Activated CD4-positive, alpha-beta T cell treated with anti-CD3 and anti-CD28 coated beads, Interleukin-2, amount 50 U/mL, for 48 hours (primary cell): ENCODE measurements around the gene KLHL20.
"Not testable (repeated sequence)": the region's sequence is repeated elsewhere in the genome, so short reads cannot be mapped to it uniquely, and the experiment has no call there.

Source experiments
- DNase-seq, 2 experiments: peaks; one replicate each; pipeline ENCODE4 v3.0.0-alpha.2; 2020

KLHL20 gene

GRCh38 chr1:173757666-173758065 is 42.9 kb downstream of the KLHL20 start:
- DNase-seq, result no peak

- no peak for DNase-seq
Measured at GRCh38 chr1:173758110-173758509, 43.3 kb downstream of the KLHL20 start.

GRCh38 chr1:173758980-173759379 is 44.2 kb downstream of the KLHL20 start:
- no peak for DNase-seq

- DNase-seq, result not testable (repeated sequence)
Measured at GRCh38 chr1:173764331-173764730, 49.5 kb downstream of the KLHL20 start.

GRCh38 chr1:173768206-173768605 is 53.4 kb downstream of the KLHL20 start:
- DNase-seq, result no peak

- DNase-seq, result no peak
Measured at GRCh38 chr1:173768827-173769226, 54.0 kb downstream of the KLHL20 start.

- DNase-seq, result peak; percentile 31 to 40
Measured at GRCh38 chr1:173770330-173770729, 55.5 kb downstream of the KLHL20 start.

GRCh38 chr1:173771560-173771959 is 56.8 kb downstream of the KLHL20 start:
- no peak for DNase-seq

GRCh38 chr1:173775578-173776226 is 60.9 kb downstream of the KLHL20 start:
- no peak for DNase-seq

GRCh38 chr1:173779936-173780335 is 65.2 kb downstream of the KLHL20 start:
- DNase-seq, result no peak

- DNase-seq, result no peak
Measured at GRCh38 chr1:173784997-173785396, 70.2 kb downstream of the KLHL20 start.

- no peak for DNase-seq
Measured at GRCh38 chr1:173789841-173790240, 75.1 kb downstream of the KLHL20 start.

- no peak for DNase-seq
Measured at GRCh38 chr1:173798078-173798477, 83.3 kb downstream of the KLHL20 start.

GRCh38 chr1:173799995-173800394 is 85.2 kb downstream of the KLHL20 start:
- DNase-seq, result not testable (repeated sequence)

GRCh38 chr1:173802961-173803360 is 88.2 kb downstream of the KLHL20 start:
- no peak for DNase-seq

- not testable (repeated sequence) for DNase-seq
Measured at GRCh38 chr1:173813654-173814053, 98.9 kb downstream of the KLHL20 start.

GRCh38 chr1:173818459-173818858 is 103.7 kb downstream of the KLHL20 start:
- no peak for DNase-seq

GRCh38 chr1:173821680-173822079 is 106.9 kb downstream of the KLHL20 start:
- no peak for DNase-seq

GRCh38 chr1:173823781-173824314 is 109.1 kb downstream of the KLHL20 start:
- DNase-seq, result no peak

- peak; percentile 84 to 90 for DNase-seq
Measured at GRCh38 chr1:173824315-173825081, 109.7 kb downstream of the KLHL20 start, which contains the start of the genes CENPL and DARS2. Gene CENPL, minus strand, starts transcription at chr1:173824883. Its CDS starts 13,584 bp downstream, at chr1:173811299. Gene DARS2, plus strand, starts transcription at chr1:173824673. Its CDS starts 557 bp downstream, at chr1:173825230.

- no peak for DNase-seq
Measured at GRCh38 chr1:173827611-173828010, 112.8 kb downstream of the KLHL20 start.

GRCh38 chr1:173832748-173833147 is 118.0 kb downstream of the KLHL20 start:
- no peak for DNase-seq
